GM23338 (cell line): ENCODE measurements around the gene PERCC1. TPM values are rescaled to one million over a fixed set of nuclear protein-coding genes. Genes with fewer than 3 reads are reported as not detected.

ENCODE experiments used
- ATAC-seq: fragments of 200-7000 bp; cut with Tn5 transposase; 3 replicates; pipeline ENCODE4 v1.9.1; 2020
- DNase-seq: peaks from one replicate; pipeline ENCODE4 v3.0.0-alpha.2; 2015; ENCODE audit warnings: low spot score
- H2AFZ ChIP-seq: fragments of 200-600 bp; sonication (generic); 2 replicates; pipeline ENCODE4 v1.8.0; 2016; ENCODE audit warnings: antibody characterized with exemption, mild to moderate bottlenecking, moderate library complexity
- H3F3A ChIP-seq: fragments of 200-600 bp; sonication (generic); replicated peaks from 2 replicates; pipeline ENCODE4 v1.8.0; 2017; ENCODE audit warnings: antibody characterized with exemption, mixed run types, low read depth
- H3K27ac ChIP-seq: fragments of 200-600 bp; sonication (generic); 2 replicates; pipeline ENCODE4 v1.6.1; 2016; ENCODE audit warnings: low read depth
- H3K27me3 ChIP-seq: fragments of 200-600 bp; sonication (generic); 2 replicates; pipeline ENCODE4 v1.8.0; 2016; ENCODE audit warnings: mild to moderate bottlenecking, mixed run types, moderate library complexity; ENCODE audit not compliant: insufficient read depth
- H3K36me3 ChIP-seq: fragments of 200-600 bp; sonication (generic); 2 replicates; pipeline ENCODE4 v1.8.0; 2016; ENCODE audit warnings: mild to moderate bottlenecking; ENCODE audit not compliant: insufficient read depth
- H3K4me1 ChIP-seq: fragments of 200-600 bp; sonication (generic); 2 replicates; pipeline ENCODE4 v1.8.0; 2016; ENCODE audit warnings: mild to moderate bottlenecking, moderate library complexity; ENCODE audit not compliant: insufficient read depth
- H3K4me2 ChIP-seq: fragments of 200-600 bp; sonication (generic); 2 replicates; pipeline ENCODE4 v1.7.1; 2017; ENCODE audit warnings: mixed run types
- H3K4me3 ChIP-seq: fragments of 200-600 bp; sonication (generic); 2 replicates; pipeline ENCODE4 v1.6.1; 2016; ENCODE audit warnings: mixed run types
- H3K79me2 ChIP-seq: fragments of 200-600 bp; sonication (generic); replicated peaks from 2 replicates; pipeline ENCODE4 v1.8.0; 2017; ENCODE audit warnings: mild to moderate bottlenecking; ENCODE audit not compliant: insufficient read depth
- H3K9me2 ChIP-seq: fragments of 200-600 bp; sonication (generic); 2 replicates; pipeline ENCODE4 v1.8.0; 2017; ENCODE audit not compliant: insufficient read depth
- H4K20me1 ChIP-seq: fragments of 200-600 bp; sonication (generic); replicated peaks from 2 replicates; pipeline ENCODE4 v1.8.0; 2017; ENCODE audit warnings: mild to moderate bottlenecking; ENCODE audit not compliant: insufficient read depth
- H3K27ac Mint-ChIP-seq: 2 replicates; pipeline ENCODE4 v1.8.0; 2020; ENCODE audit warnings: inconsistent platforms, mild to moderate bottlenecking, moderate library complexity, mixed read lengths
- H3K27me3 Mint-ChIP-seq: 3 replicates; pipeline ENCODE4 v1.8.0; 2022; ENCODE audit warnings: low read depth, mild to moderate bottlenecking, moderate library complexity, mixed read lengths, inconsistent platforms; ENCODE audit not compliant: insufficient read depth, poor library complexity
- H3K36me3 Mint-ChIP-seq: 3 replicates; pipeline ENCODE4 v1.8.0; 2021; ENCODE audit warnings: low read depth, mild to moderate bottlenecking, inconsistent platforms, moderate library complexity, mixed read lengths
- H3K4me1 Mint-ChIP-seq: 3 replicates; pipeline ENCODE4 v1.8.0; 2020; ENCODE audit warnings: mild to moderate bottlenecking, inconsistent platforms, mixed read lengths
- H3K4me3 Mint-ChIP-seq: 3 replicates; pipeline ENCODE4 v1.8.0; 2021; ENCODE audit warnings: moderate library complexity, mild to moderate bottlenecking, inconsistent platforms, mixed read lengths
- H3K9me3 Mint-ChIP-seq: 3 replicates; pipeline ENCODE4 v1.8.0; 2020; ENCODE audit warnings: moderate library complexity, mild to moderate bottlenecking, inconsistent platforms, mixed read lengths
- CTCF ChIP-seq, 2 experiments: fragments of 200-600 bp in 1 of 2; sonication (generic) in 1 of 2; conservative IDR thresholded peaks; 2 replicates each; pipeline versions ENCODE4 v1.5.1 to v1.6.1; 2016 to 2017; ENCODE audit warnings: antibody characterized with exemption in 2 of 2, low read depth in 2 of 2, mild to moderate bottlenecking in 2 of 2, moderate library complexity in 1 of 2
- ETS1 ChIP-seq: IDR thresholded peaks from 2 replicates; pipeline ENCODE4 v1.6.1; 2016; ENCODE audit warnings: antibody characterized with exemption
- EZH2 ChIP-seq: fragments of 200-600 bp; sonication (generic); IDR thresholded peaks from one replicate; pipeline ENCODE4 v1.8.0; 2017; ENCODE audit warnings: antibody characterized with exemption, mild to moderate bottlenecking, low read depth; ENCODE audit not compliant: unreplicated experiment
- EZH2phosphoT487 ChIP-seq: fragments of 200-600 bp; sonication (generic); IDR thresholded peaks from one replicate; pipeline ENCODE4 v1.8.1; 2018; ENCODE audit warnings: antibody characterized with exemption; ENCODE audit not compliant: unreplicated experiment
- JUNB ChIP-seq: IDR thresholded peaks from one replicate; pipeline ENCODE4 v1.6.1; 2016; ENCODE audit warnings: antibody characterized with exemption; ENCODE audit not compliant: unreplicated experiment
- NANOG ChIP-seq: IDR thresholded peaks from 2 replicates; pipeline ENCODE4 v1.6.1; 2016; ENCODE audit warnings: antibody characterized with exemption, borderline replicate concordance
- POLR2AphosphoS5 ChIP-seq: IDR thresholded peaks from 2 replicates; pipeline ENCODE4 v1.6.1; 2016; ENCODE audit warnings: antibody characterized with exemption, low read depth
- ZNF114 ChIP-seq: fragments of 250-450 bp; sonication (Bioruptor Pico); IDR thresholded peaks from 2 replicates; pipeline ENCODE4 v1.5.0; 2020; ENCODE audit warnings: mild to moderate bottlenecking, moderate library complexity
- ZNF331 ChIP-seq: fragments of 250-450 bp; sonication (Bioruptor Pico); IDR thresholded peaks from 2 replicates; pipeline ENCODE4 v1.5.0; 2020; ENCODE audit warnings: low read depth, mild to moderate bottlenecking, moderate library complexity
- polyA plus RNA-seq: library from polyadenylated mRNA; unstranded; fragments of >200 nt; fragmentation: Nextera tagmentation; extraction: Ambion mirVana; gene quantifications from 2 replicates; pipeline ENCODE4 v1.2.1, GENCODE V29; 2016
- total RNA-seq: library from RNA; depleted of rRNA; stranded (reverse); fragments of >200 nt; shearing (Covaris generic); gene quantifications from 2 replicates; pipeline ENCODE4 v1.2.3, GENCODE V29; 2014
- TF ChIP-seq, protein P1 (sequence below): IDR thresholded peaks from one replicate; pipeline ENCODE4 v1.6.1; 2018; ENCODE audit warnings: antibody characterized with exemption; ENCODE audit not compliant: unreplicated experiment

Gene PERCC1
- total and polyA plus RNA-seq, 2 experiments from 2014 or later: not detected

- TF ChIP-seq CTCF (conservative IDR thresholded peaks at IDR 0.05; ENCODE audit: low read depth in 2 of 2) (peak; percentile 71 to 82), ZNF331 (0 out of 2 replicates have a peak, but pooled peaks have one; percentile 12), ETS1 (0 out of 2 replicates have a peak, but pooled peaks have one; percentile 8), EZH2phosphoT487 (no peak), JUNB (no peak), ZNF114 (CRISPR knock-in tag) (no peak), NANOG (no peak), EZH2 (no peak)
- TF ChIP-seq, protein P1, sequence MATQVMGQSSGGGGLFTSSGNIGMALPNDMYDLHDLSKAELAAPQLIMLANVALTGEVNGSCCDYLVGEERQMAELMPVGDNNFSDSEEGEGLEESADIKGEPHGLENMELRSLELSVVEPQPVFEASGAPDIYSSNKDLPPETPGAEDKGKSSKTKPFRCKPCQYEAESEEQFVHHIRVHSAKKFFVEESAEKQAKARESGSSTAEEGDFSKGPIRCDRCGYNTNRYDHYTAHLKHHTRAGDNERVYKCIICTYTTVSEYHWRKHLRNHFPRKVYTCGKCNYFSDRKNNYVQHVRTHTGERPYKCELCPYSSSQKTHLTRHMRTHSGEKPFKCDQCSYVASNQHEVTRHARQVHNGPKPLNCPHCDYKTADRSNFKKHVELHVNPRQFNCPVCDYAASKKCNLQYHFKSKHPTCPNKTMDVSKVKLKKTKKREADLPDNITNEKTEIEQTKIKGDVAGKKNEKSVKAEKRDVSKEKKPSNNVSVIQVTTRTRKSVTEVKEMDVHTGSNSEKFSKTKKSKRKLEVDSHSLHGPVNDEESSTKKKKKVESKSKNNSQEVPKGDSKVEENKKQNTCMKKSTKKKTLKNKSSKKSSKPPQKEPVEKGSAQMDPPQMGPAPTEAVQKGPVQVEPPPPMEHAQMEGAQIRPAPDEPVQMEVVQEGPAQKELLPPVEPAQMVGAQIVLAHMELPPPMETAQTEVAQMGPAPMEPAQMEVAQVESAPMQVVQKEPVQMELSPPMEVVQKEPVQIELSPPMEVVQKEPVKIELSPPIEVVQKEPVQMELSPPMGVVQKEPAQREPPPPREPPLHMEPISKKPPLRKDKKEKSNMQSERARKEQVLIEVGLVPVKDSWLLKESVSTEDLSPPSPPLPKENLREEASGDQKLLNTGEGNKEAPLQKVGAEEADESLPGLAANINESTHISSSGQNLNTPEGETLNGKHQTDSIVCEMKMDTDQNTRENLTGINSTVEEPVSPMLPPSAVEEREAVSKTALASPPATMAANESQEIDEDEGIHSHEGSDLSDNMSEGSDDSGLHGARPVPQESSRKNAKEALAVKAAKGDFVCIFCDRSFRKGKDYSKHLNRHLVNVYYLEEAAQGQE: no peak
Observed at GRCh38 chr16:1413684-1414531, 17.0 kb upstream of the PERCC1 start (continued).

GRCh38 chr16:1414532-1415260, 16.2 kb upstream of the PERCC1 start, which contains the start of gene UNKL:
TSS of gene UNKL (minus strand) at chr16:1414704. CDS start at chr16:1414691, 13 bp downstream.
- Mint-ChIP-seq H3K4me3 (peak within 1 kb of the TSS; percentile 81), H3K27me3 (peaks cover 8% of the 10 kb centered on the region), H3K4me1 (no peaks in the 10 kb centered on the region), H3K27ac (peak within 1 kb of the TSS; percentile 72; the same call in 1 of the 2 replicates), H3K36me3 (no peaks in the 10 kb centered on the region), H3K9me3 (no peaks in the 10 kb centered on the region)
- peak; percentile 40; the same call in 1 of the 2 replicates for TF ChIP-seq POLR2AphosphoS5
- TF ChIP-seq, protein P1: no peak
- Histone ChIP-seq H4K20me1 (peaks cover 5% of the 10 kb centered on the region), H3F3A (peaks cover 8% of the 10 kb centered on the region; the same call in 1 of the 2 replicates), H3K9me2 (no peaks in the 10 kb centered on the region), H3K4me1 (peaks cover 4% of the 10 kb centered on the region; the same call in 1 of the 2 replicates), H3K27ac (peak within 1 kb of the TSS; percentile 63; the same call in 1 of the 2 replicates), H3K27me3 (no peaks in the 10 kb centered on the region), H3K36me3 (no peaks in the 10 kb centered on the region), H3K4me2 (peak within 1 kb of the TSS; percentile 81), H3K4me3 (peak within 1 kb of the TSS; percentile 91), H2AFZ (0 out of 2 replicates have a peak within 1 kb of the TSS, but pooled peaks have one; percentile 76), H3K79me2 (peaks cover 29% of the 10 kb centered on the region)
- DNase-seq (peak; percentile 81), ATAC-seq (peak; percentile 64)
